SK-N-SH treated with all-trans-retinoic acid at 6 μM for 48 hours (cell line): Measurements from ENCODE around the gene SLC25A25.

Source experiments
- ARNTL ChIP-seq: fragments of 450-650 bp; formaldehyde crosslinking; IDR thresholded peaks from 2 replicates; pipeline ENCODE4 v1.5.0; 2020; ENCODE audit warnings: low read depth, mild to moderate bottlenecking, moderate library complexity, borderline replicate concordance
- BACH2 ChIP-seq: fragments of 250-450 bp; sonication (Bioruptor Pico); IDR thresholded peaks from 2 replicates; pipeline ENCODE4 v1.9.0; 2021; ENCODE audit warnings: mild to moderate bottlenecking, borderline replicate concordance
- PPARA ChIP-seq: fragments of 250-450 bp; sonication (Bioruptor Pico); IDR thresholded peaks from 2 replicates; pipeline ENCODE4 v1.5.0; 2020; ENCODE audit warnings: mild to moderate bottlenecking, borderline replicate concordance
- ZC3H10 ChIP-seq: fragments of 250-450 bp; sonication (Bioruptor Pico); IDR thresholded peaks from 2 replicates; pipeline ENCODE4 v1.5.1; 2021; ENCODE audit warnings: mild to moderate bottlenecking, moderate library complexity
- ZFP30 ChIP-seq: fragments of 450-650 bp; formaldehyde crosslinking; IDR thresholded peaks from 2 replicates; pipeline ENCODE4 v1.5.0; 2022; ENCODE audit warnings: mild to moderate bottlenecking, moderate library complexity
- TF ChIP-seq, protein P1 (sequence below): fragments of 250-450 bp; sonication (Bioruptor Pico); IDR thresholded peaks from 2 replicates; pipeline ENCODE4 v1.8.0; 2020; ENCODE audit warnings: mild to moderate bottlenecking, moderate library complexity, borderline replicate concordance
- TF ChIP-seq, protein P2 (sequence below): fragments of 250-450 bp; sonication (Bioruptor Pico); IDR thresholded peaks from 2 replicates; pipeline ENCODE4 v1.5.0; 2020; ENCODE audit warnings: mild to moderate bottlenecking, moderate library complexity
- TF ChIP-seq, protein P3 (sequence below): fragments of 250-450 bp; sonication (Bioruptor Pico); IDR thresholded peaks from 2 replicates; pipeline ENCODE4 v1.8.0; 2021; ENCODE audit warnings: low read depth, mild to moderate bottlenecking, moderate library complexity, borderline replicate concordance
- TF ChIP-seq, protein P4 (sequence below): fragments of 250-450 bp; sonication (Bioruptor Pico); IDR thresholded peaks from 2 replicates; pipeline ENCODE4 v1.5.1; 2020; ENCODE audit warnings: low read depth, mild to moderate bottlenecking, moderate library complexity

DNA sequence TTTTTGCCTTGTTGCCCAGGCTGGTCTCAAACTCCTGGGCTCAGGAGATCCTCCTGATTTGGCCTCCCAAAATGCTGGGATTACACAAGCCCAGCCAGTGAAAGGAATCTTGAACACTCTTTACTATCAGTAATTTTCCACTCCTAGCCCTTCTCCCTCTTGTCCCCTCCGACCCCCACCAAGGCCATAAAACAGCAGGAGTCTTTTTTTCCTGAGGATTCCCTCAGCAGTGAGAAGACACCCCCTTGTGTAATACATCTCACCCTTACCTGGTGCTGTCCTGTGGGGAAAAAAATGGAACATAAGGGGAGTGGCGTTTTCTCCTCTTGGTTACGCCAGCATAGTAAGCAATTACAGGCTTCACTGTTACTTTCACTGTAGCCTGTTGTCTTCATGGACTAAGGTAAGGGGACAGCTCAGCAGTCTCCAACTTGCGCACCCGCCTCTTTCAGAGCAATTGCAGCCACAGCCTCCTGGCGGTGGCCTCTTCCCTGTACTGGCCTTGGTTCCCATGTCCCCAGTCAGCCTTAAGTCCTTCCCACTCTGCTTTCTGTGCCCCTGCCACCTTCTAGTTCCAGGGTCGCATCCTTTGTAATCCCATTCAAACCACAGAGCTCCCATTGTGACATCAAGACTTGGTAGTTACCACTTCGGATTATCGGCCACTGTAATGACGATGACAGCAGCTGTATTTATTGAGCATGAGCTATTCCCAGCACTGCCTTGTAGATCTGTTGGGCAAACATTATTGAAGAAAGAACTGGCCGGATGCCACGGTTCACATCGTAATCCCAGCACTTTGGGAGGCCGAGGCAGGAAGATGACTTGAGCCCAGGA, 10.9 kb upstream of the SLC25A25 start:
- TF ChIP-seq ZC3H10 (CRISPR knock-in tag) (no peak), ZFP30 (CRISPR knock-in tag) (no peak), BACH2 (CRISPR knock-in tag) (no peak), ARNTL (no peak), PPARA (CRISPR knock-in tag) (no peak)
- TF ChIP-seq, protein P1, sequence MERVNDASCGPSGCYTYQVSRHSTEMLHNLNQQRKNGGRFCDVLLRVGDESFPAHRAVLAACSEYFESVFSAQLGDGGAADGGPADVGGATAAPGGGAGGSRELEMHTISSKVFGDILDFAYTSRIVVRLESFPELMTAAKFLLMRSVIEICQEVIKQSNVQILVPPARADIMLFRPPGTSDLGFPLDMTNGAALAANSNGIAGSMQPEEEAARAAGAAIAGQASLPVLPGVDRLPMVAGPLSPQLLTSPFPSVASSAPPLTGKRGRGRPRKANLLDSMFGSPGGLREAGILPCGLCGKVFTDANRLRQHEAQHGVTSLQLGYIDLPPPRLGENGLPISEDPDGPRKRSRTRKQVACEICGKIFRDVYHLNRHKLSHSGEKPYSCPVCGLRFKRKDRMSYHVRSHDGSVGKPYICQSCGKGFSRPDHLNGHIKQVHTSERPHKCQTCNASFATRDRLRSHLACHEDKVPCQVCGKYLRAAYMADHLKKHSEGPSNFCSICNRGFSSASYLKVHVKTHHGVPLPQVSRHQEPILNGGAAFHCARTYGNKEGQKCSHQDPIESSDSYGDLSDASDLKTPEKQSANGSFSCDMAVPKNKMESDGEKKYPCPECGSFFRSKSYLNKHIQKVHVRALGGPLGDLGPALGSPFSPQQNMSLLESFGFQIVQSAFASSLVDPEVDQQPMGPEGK: no peak
- TF ChIP-seq, protein P2, sequence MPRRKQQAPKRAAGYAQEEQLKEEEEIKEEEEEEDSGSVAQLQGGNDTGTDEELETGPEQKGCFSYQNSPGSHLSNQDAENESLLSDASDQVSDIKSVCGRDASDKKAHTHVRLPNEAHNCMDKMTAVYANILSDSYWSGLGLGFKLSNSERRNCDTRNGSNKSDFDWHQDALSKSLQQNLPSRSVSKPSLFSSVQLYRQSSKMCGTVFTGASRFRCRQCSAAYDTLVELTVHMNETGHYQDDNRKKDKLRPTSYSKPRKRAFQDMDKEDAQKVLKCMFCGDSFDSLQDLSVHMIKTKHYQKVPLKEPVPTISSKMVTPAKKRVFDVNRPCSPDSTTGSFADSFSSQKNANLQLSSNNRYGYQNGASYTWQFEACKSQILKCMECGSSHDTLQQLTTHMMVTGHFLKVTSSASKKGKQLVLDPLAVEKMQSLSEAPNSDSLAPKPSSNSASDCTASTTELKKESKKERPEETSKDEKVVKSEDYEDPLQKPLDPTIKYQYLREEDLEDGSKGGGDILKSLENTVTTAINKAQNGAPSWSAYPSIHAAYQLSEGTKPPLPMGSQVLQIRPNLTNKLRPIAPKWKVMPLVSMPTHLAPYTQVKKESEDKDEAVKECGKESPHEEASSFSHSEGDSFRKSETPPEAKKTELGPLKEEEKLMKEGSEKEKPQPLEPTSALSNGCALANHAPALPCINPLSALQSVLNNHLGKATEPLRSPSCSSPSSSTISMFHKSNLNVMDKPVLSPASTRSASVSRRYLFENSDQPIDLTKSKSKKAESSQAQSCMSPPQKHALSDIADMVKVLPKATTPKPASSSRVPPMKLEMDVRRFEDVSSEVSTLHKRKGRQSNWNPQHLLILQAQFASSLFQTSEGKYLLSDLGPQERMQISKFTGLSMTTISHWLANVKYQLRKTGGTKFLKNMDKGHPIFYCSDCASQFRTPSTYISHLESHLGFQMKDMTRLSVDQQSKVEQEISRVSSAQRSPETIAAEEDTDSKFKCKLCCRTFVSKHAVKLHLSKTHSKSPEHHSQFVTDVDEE: no peak
- TF ChIP-seq, protein P3, sequence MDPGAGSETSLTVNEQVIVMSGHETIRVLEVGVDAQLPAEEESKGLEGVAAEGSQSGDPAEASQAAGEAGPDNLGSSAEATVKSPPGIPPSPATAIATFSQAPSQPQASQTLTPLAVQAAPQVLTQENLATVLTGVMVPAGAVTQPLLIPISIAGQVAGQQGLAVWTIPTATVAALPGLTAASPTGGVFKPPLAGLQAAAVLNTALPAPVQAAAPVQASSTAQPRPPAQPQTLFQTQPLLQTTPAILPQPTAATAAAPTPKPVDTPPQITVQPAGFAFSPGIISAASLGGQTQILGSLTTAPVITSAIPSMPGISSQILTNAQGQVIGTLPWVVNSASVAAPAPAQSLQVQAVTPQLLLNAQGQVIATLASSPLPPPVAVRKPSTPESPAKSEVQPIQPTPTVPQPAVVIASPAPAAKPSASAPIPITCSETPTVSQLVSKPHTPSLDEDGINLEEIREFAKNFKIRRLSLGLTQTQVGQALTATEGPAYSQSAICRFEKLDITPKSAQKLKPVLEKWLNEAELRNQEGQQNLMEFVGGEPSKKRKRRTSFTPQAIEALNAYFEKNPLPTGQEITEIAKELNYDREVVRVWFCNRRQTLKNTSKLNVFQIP: no peak
- TF ChIP-seq, protein P4, sequence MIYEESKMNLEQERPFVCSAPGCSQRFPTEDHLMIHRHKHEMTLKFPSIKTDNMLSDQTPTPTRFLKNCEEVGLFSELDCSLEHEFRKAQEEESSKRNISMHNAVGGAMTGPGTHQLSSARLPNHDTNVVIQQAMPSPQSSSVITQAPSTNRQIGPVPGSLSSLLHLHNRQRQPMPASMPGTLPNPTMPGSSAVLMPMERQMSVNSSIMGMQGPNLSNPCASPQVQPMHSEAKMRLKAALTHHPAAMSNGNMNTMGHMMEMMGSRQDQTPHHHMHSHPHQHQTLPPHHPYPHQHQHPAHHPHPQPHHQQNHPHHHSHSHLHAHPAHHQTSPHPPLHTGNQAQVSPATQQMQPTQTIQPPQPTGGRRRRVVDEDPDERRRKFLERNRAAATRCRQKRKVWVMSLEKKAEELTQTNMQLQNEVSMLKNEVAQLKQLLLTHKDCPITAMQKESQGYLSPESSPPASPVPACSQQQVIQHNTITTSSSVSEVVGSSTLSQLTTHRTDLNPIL (CRISPR knock-in tag): no peak
